ENCODE data around the gene OGT. TPM values are rescaled to one million over a fixed set of nuclear protein-coding genes. Genes with fewer than 3 reads are reported as not detected.

The OGT gene
- total RNA-seq, 1 donor from 2014 or later = 225 TPM

GRCh38 chrX:71622576-71623450, 89.9 kb downstream of the OGT start:
- DNase-seq (ENCODE audit: low spot score) = peak; percentile 79

GRCh38 chrX:71623714-71624113, 90.8 kb downstream of the OGT start:
- DNase-seq (ENCODE audit: low spot score) = no peak

DNA sequence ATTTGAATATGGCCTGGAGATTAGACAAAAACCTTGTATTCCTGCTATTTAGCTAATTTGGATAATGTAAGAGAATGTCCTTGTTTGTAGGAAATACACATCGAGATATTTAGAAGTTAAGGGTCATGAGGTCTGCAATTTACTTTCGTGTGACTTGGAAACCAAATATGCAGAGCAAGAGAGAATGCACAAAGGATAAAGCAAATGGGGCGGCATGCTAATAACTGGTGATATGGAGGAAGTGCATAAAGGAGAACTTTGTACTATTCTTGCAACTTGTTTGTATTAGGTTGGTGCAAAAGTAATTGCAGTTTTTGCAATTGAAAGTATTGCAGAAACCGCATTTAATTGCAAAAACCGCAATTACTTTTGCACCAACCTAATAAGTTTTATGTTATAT, 92.6 kb downstream of the OGT start:
- DNase-seq (ENCODE audit: low spot score) = no peak

Other genes starting within 250 kb of the OGT start
- 308 TPM for gene NONO, start 249.5 kb upstream of the OGT start, total RNA-seq
- gene ITGB1BP2, start 231.4 kb upstream of the OGT start, total RNA-seq = 8.9 TPM
- 82.3 TPM for gene TAF1, start 166.7 kb upstream of the OGT start, total RNA-seq
- gene GCNA, start 45.3 kb downstream of the OGT start, total RNA-seq = 1.6 TPM
- 0.89 TPM for gene CXCR3, start 85.4 kb downstream of the OGT start, total RNA-seq
- not detected for gene CXorf49, start 185.2 kb downstream of the OGT start, total RNA-seq
- gene CXorf49B, start 230.2 kb downstream of the OGT start, total RNA-seq = not detected

All from ureter (tissue), 1 donor.